Prostate gland (tissue), 2 donors: ENCODE data around the gene COTL1. TPM values are rescaled to one million over a fixed set of nuclear protein-coding genes. Genes with fewer than 3 reads are reported as not detected.

ENCODE experiments used
- DNase-seq: peaks from one replicate; pipeline ENCODE4 v3.0.0-alpha.2; 2019; ENCODE audit warnings: low spot score
- H3K27ac ChIP-seq, 2 donors: fragments of 200-600 bp; sonication (generic); 2 replicates each; pipeline ENCODE4 v1.5.1; 2017 to 2019
- H3K27me3 ChIP-seq: fragments of 200-600 bp; sonication (generic); replicated peaks from 2 replicates; pipeline ENCODE4 v1.5.1; 2019; ENCODE audit not compliant: insufficient read depth
- H3K36me3 ChIP-seq, 2 donors: fragments of 200-600 bp; sonication (generic); 1 replicate in 1 of 2; 2 replicates in 1 of 2; pipeline versions ENCODE4 v1.5.1 to v1.8.1; 2017 to 2019
- H3K4me1 ChIP-seq: fragments of 200-600 bp; sonication (generic); replicated peaks from 2 replicates; pipeline ENCODE4 v1.5.1; 2019
- H3K4me3 ChIP-seq, 2 donors: fragments of 200-600 bp; sonication (generic); 2 replicates each; pipeline ENCODE4 v1.5.1; 2017 to 2019
- H3K9me3 ChIP-seq: fragments of 200-600 bp; sonication (generic); 2 replicates; pipeline ENCODE4 v1.5.1; 2017
- POLR2A ChIP-seq: fragments of 450-650 bp; IDR thresholded peaks from one replicate; pipeline ENCODE4 v1.6.1; 2016; ENCODE audit warnings: antibody characterized with exemption, mild to moderate bottlenecking
- POLR2AphosphoS5 ChIP-seq: sonication (generic); formaldehyde crosslinking; IDR thresholded peaks from one replicate; pipeline ENCODE4 v1.6.1; 2017; ENCODE audit warnings: antibody characterized with exemption
- WGBS: methylation state at CpG from one replicate; pipeline ENCODE4 v1.1.5; 2018; 5-methylcytosine and 5-hydroxymethylcytosine counted together
- intact Hi-C: fragments of 100-400 bp; cut with DNase I; formaldehyde crosslinking; loops from one replicate; pipeline ENCODE4 v1.14.2; 2022
- total RNA-seq, 2 donors: library from RNA; depleted of rRNA; stranded (reverse); fragments of >200 nt; gene quantifications; one replicate each; pipeline ENCODE4 v1.1.0, GENCODE V29; 2016
- TF ChIP-seq, protein P1 (sequence below), 4 experiments: fragments of 200-600 bp in 2 of 4; fragments of 450-650 bp in 2 of 4; sonication (generic) in 2 of 4; IDR thresholded peaks; 1 replicate in 3 of 4; 2 replicates in 1 of 4; pipeline ENCODE4 v1.5.1; 2016 to 2019; ENCODE audit warnings: antibody characterized with exemption in 4 of 4, mild to moderate bottlenecking in 2 of 4, moderate library complexity in 2 of 4

COTL1 gene
- total RNA-seq, 2 donors from 2014 or later, result 46.8 to 110 TPM

DNA sequence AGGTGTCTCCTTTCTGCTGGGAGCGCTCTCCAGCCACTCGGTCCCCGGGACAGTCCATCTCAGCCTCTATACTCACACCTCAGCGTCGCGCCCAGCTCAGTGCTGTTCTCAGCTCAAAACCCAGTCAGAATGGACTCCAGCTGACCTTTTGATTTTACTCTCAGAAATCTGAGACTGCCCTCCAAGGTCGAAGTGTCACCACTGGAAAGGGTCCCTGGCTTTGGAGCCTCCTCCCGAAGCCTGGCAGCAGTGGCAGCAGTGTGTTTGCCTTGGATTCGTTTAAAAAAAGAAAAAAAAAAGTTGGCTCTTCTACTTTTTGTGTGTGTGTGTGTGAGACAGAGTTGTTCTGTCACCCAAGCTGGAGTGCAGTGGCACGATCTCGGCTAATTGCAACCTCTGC is 40.8 kb upstream of the COTL1 start:
- intact Hi-C loops, result no loop called here
- no peak overlapping the region for H3K4me3 ChIP-seq
- DNase-seq, result no peak
- H3K36me3 ChIP-seq, result peaks cover 14 to 36% of the 10 kb centered on the region in 2 donors
- 58% methylated on average over 11 of the region's 11 CpGs for WGBS
- H3K27ac ChIP-seq, result no peak overlapping the region
- TF ChIP-seq, protein P1, sequence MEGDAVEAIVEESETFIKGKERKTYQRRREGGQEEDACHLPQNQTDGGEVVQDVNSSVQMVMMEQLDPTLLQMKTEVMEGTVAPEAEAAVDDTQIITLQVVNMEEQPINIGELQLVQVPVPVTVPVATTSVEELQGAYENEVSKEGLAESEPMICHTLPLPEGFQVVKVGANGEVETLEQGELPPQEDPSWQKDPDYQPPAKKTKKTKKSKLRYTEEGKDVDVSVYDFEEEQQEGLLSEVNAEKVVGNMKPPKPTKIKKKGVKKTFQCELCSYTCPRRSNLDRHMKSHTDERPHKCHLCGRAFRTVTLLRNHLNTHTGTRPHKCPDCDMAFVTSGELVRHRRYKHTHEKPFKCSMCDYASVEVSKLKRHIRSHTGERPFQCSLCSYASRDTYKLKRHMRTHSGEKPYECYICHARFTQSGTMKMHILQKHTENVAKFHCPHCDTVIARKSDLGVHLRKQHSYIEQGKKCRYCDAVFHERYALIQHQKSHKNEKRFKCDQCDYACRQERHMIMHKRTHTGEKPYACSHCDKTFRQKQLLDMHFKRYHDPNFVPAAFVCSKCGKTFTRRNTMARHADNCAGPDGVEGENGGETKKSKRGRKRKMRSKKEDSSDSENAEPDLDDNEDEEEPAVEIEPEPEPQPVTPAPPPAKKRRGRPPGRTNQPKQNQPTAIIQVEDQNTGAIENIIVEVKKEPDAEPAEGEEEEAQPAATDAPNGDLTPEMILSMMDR (IDR thresholded peaks at IDR 0.05), result no peak
- no peak for TF ChIP-seq POLR2A
- no peak for TF ChIP-seq POLR2AphosphoS5
- H3K4me1 ChIP-seq, result no peaks in the 10 kb centered on the region
- no peaks in the 10 kb centered on the region for H3K9me3 ChIP-seq
- no peaks in the 10 kb centered on the region for H3K27me3 ChIP-seq

DNA sequence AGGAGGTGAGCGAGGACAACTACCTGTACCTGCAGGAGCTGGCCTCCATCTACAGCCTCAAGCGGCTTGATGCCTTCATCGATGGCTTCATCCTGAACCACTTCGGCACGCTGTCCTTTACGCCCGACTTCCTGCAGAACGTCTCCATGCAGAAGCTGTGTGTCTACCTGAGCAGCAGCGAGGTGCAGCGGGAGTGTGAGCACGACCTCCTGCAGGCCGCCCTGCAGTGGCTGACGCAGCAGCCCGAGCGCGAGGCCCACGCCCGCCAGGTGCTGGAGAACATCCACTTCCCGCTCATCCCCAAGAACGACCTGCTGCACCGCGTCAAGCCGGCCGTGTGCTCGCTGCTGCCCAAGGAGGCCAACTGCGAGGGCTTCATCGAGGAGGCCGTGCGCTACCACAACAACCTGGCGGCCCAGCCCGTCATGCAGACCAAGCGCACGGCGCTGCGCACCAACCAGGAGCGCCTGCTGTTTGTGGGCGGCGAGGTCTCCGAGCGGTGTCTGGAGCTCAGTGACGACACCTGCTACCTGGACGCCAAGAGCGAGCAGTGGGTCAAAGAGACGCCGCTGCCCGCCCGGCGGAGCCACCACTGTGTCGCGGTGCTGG is 39.5 kb upstream of the COTL1 start:
- Histone ChIP-seq H3K27me3 (no peaks in the 10 kb centered on the region), H3K4me3 (no peak overlapping the region), H3K9me3 (no peaks in the 10 kb centered on the region), H3K36me3 (peaks cover 14 to 36% of the 10 kb centered on the region in 2 donors), H3K4me1 (no peaks in the 10 kb centered on the region), H3K27ac (no peak overlapping the region)
- 98% methylated on average over 27 of the region's 50 CpGs for WGBS
- TF ChIP-seq POLR2A (no peak), POLR2AphosphoS5 (no peak)
- TF ChIP-seq, protein P1 (IDR thresholded peaks at IDR 0.05), result no peak
- intact Hi-C loops, result no loop called here
- no peak for DNase-seq

- Histone ChIP-seq H3K27me3 (no peaks in the 10 kb centered on the region), H3K36me3 (peaks cover 14 to 33% of the 10 kb centered on the region in 2 donors), H3K9me3 (no peaks in the 10 kb centered on the region), H3K27ac (no peak overlapping the region), H3K4me1 (no peaks in the 10 kb centered on the region), H3K4me3 (no peak overlapping the region)
- 92% methylated on average over 12 of the region's 22 CpGs for WGBS
- no peak for DNase-seq
- intact Hi-C loops, result no loop called here
- TF ChIP-seq, protein P1 (IDR thresholded peaks at IDR 0.05), result no peak
- TF ChIP-seq POLR2A (no peak), POLR2AphosphoS5 (no peak)
These were observed 38.8 kb upstream of the COTL1 start for GRCh38 chr16:84656649-84657048.

DNA sequence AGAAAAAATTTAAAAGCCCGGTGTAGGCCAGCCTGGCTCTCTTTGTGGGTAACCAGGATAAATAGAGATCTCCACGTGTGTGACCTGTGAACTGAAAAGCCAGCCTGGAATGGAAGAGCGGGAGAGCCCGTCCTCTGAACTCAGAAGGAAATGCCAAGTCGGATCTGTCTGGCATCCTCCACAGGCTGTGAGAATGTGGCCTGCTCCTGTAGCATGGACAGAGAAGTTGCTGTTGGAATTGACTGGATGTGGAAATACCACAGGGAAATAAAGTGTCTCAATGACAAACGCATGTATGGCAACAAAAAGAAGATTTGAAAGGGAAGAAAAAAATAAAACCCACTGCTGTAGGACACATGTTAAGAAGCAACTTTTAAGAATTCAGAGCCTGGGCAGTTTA is 37.1 kb upstream of the COTL1 start:
- no peak for DNase-seq
- H3K9me3 ChIP-seq, result no peaks in the 10 kb centered on the region
- TF ChIP-seq POLR2AphosphoS5, result no peak
- TF ChIP-seq POLR2A, result no peak
- TF ChIP-seq, protein P1 (IDR thresholded peaks at IDR 0.05), result no peak
- no peak overlapping the region for H3K27ac ChIP-seq
- no peaks in the 10 kb centered on the region for H3K27me3 ChIP-seq
- H3K4me1 ChIP-seq, result no peaks in the 10 kb centered on the region
- peaks cover 12 to 25% of the 10 kb centered on the region in 2 donors for H3K36me3 ChIP-seq
- WGBS, result 58% methylated on average over 6 of the region's 6 CpGs
- intact Hi-C loops, result no loop called here
- no peak overlapping the region for H3K4me3 ChIP-seq

DNA sequence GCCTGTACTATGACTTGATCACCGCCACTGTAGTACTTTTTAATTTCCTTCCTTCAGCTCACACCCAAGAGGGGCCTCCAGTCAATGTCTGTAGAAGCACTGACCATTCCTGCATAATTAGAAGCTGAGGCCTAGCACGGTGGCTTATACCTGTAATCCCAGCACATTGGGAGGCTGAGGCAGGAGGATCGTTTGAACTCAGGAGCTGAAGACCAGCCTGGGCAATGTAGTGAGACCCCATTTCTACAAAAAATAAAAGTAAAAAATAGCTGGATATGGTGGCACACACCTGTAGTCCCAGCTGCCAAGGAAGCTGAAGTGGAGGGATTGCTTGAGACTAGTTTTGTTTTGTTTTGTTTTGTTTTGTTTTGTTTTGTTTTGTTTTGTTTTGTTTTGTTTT is 36.4 kb upstream of the COTL1 start:
- DNase-seq, result no peak
- WGBS, result 95% methylated on average over 3 of the region's 3 CpGs
- Histone ChIP-seq H3K4me3 (no peak overlapping the region), H3K27me3 (no peaks in the 10 kb centered on the region), H3K9me3 (no peaks in the 10 kb centered on the region), H3K27ac (no peak overlapping the region), H3K4me1 (no peaks in the 10 kb centered on the region), H3K36me3 (peaks cover 6 to 18% of the 10 kb centered on the region in 2 donors)
- intact Hi-C loops, result no loop called here
- TF ChIP-seq, protein P1 (IDR thresholded peaks at IDR 0.05), result no peak
- no peak for TF ChIP-seq POLR2A
- TF ChIP-seq POLR2AphosphoS5, result no peak
